GM23338 (cell line): ENCODE data around the gene CHCHD6. TPM values are rescaled to one million over a fixed set of nuclear protein-coding genes. Genes with fewer than 3 reads are reported as not detected.
A peak's percentile ranks its signal among the peaks of the same experiment; 100 is the strongest.

Experiments
- ATAC-seq: fragments of 200-7000 bp; cut with Tn5 transposase; 3 replicates; pipeline ENCODE4 v1.9.1; 2020
- DNase-seq: peaks from one replicate; pipeline ENCODE4 v3.0.0-alpha.2; 2015; ENCODE audit warnings: low spot score
- H2AFZ ChIP-seq: fragments of 200-600 bp; sonication (generic); 2 replicates; pipeline ENCODE4 v1.8.0; 2016; ENCODE audit warnings: antibody characterized with exemption, mild to moderate bottlenecking, moderate library complexity
- H3F3A ChIP-seq: fragments of 200-600 bp; sonication (generic); replicated peaks from 2 replicates; pipeline ENCODE4 v1.8.0; 2017; ENCODE audit warnings: antibody characterized with exemption, mixed run types, low read depth
- H3K27ac ChIP-seq: fragments of 200-600 bp; sonication (generic); 2 replicates; pipeline ENCODE4 v1.6.1; 2016; ENCODE audit warnings: low read depth
- H3K27me3 ChIP-seq: fragments of 200-600 bp; sonication (generic); 2 replicates; pipeline ENCODE4 v1.8.0; 2016; ENCODE audit warnings: mild to moderate bottlenecking, mixed run types, moderate library complexity; ENCODE audit not compliant: insufficient read depth
- H3K36me3 ChIP-seq: fragments of 200-600 bp; sonication (generic); 2 replicates; pipeline ENCODE4 v1.8.0; 2016; ENCODE audit warnings: mild to moderate bottlenecking; ENCODE audit not compliant: insufficient read depth
- H3K4me1 ChIP-seq: fragments of 200-600 bp; sonication (generic); 2 replicates; pipeline ENCODE4 v1.8.0; 2016; ENCODE audit warnings: mild to moderate bottlenecking, moderate library complexity; ENCODE audit not compliant: insufficient read depth
- H3K4me2 ChIP-seq: fragments of 200-600 bp; sonication (generic); 2 replicates; pipeline ENCODE4 v1.7.1; 2017; ENCODE audit warnings: mixed run types
- H3K4me3 ChIP-seq: fragments of 200-600 bp; sonication (generic); 2 replicates; pipeline ENCODE4 v1.6.1; 2016; ENCODE audit warnings: mixed run types
- H3K79me2 ChIP-seq: fragments of 200-600 bp; sonication (generic); replicated peaks from 2 replicates; pipeline ENCODE4 v1.8.0; 2017; ENCODE audit warnings: mild to moderate bottlenecking; ENCODE audit not compliant: insufficient read depth
- H3K9me2 ChIP-seq: fragments of 200-600 bp; sonication (generic); 2 replicates; pipeline ENCODE4 v1.8.0; 2017; ENCODE audit not compliant: insufficient read depth
- H4K20me1 ChIP-seq: fragments of 200-600 bp; sonication (generic); replicated peaks from 2 replicates; pipeline ENCODE4 v1.8.0; 2017; ENCODE audit warnings: mild to moderate bottlenecking; ENCODE audit not compliant: insufficient read depth
- H3K27ac Mint-ChIP-seq: 2 replicates; pipeline ENCODE4 v1.8.0; 2020; ENCODE audit warnings: inconsistent platforms, mild to moderate bottlenecking, moderate library complexity, mixed read lengths
- H3K27me3 Mint-ChIP-seq: 3 replicates; pipeline ENCODE4 v1.8.0; 2022; ENCODE audit warnings: low read depth, mild to moderate bottlenecking, moderate library complexity, mixed read lengths, inconsistent platforms; ENCODE audit not compliant: insufficient read depth, poor library complexity
- H3K36me3 Mint-ChIP-seq: 3 replicates; pipeline ENCODE4 v1.8.0; 2021; ENCODE audit warnings: low read depth, mild to moderate bottlenecking, inconsistent platforms, moderate library complexity, mixed read lengths
- H3K4me1 Mint-ChIP-seq: 3 replicates; pipeline ENCODE4 v1.8.0; 2020; ENCODE audit warnings: mild to moderate bottlenecking, inconsistent platforms, mixed read lengths
- H3K4me3 Mint-ChIP-seq: 3 replicates; pipeline ENCODE4 v1.8.0; 2021; ENCODE audit warnings: moderate library complexity, mild to moderate bottlenecking, inconsistent platforms, mixed read lengths
- H3K9me3 Mint-ChIP-seq: 3 replicates; pipeline ENCODE4 v1.8.0; 2020; ENCODE audit warnings: moderate library complexity, mild to moderate bottlenecking, inconsistent platforms, mixed read lengths
- CREB1 ChIP-seq: fragments of 250-450 bp; sonication (Bioruptor Pico); IDR thresholded peaks from 2 replicates; pipeline ENCODE4 v1.5.0; 2020; ENCODE audit warnings: low read depth, mild to moderate bottlenecking, moderate library complexity
- CTCF ChIP-seq, 2 experiments: fragments of 200-600 bp in 1 of 2; sonication (generic) in 1 of 2; conservative IDR thresholded peaks; 2 replicates each; pipeline versions ENCODE4 v1.5.1 to v1.6.1; 2016 to 2017; ENCODE audit warnings: antibody characterized with exemption in 2 of 2, low read depth in 2 of 2, mild to moderate bottlenecking in 2 of 2, moderate library complexity in 1 of 2
- ETS1 ChIP-seq: IDR thresholded peaks from 2 replicates; pipeline ENCODE4 v1.6.1; 2016; ENCODE audit warnings: antibody characterized with exemption
- EZH2 ChIP-seq: fragments of 200-600 bp; sonication (generic); IDR thresholded peaks from one replicate; pipeline ENCODE4 v1.8.0; 2017; ENCODE audit warnings: antibody characterized with exemption, mild to moderate bottlenecking, low read depth; ENCODE audit not compliant: unreplicated experiment
- EZH2phosphoT487 ChIP-seq: fragments of 200-600 bp; sonication (generic); IDR thresholded peaks from one replicate; pipeline ENCODE4 v1.8.1; 2018; ENCODE audit warnings: antibody characterized with exemption; ENCODE audit not compliant: unreplicated experiment
- JUNB ChIP-seq: IDR thresholded peaks from one replicate; pipeline ENCODE4 v1.6.1; 2016; ENCODE audit warnings: antibody characterized with exemption; ENCODE audit not compliant: unreplicated experiment
- NANOG ChIP-seq: IDR thresholded peaks from 2 replicates; pipeline ENCODE4 v1.6.1; 2016; ENCODE audit warnings: antibody characterized with exemption, borderline replicate concordance
- POLR2AphosphoS5 ChIP-seq: IDR thresholded peaks from 2 replicates; pipeline ENCODE4 v1.6.1; 2016; ENCODE audit warnings: antibody characterized with exemption, low read depth
- REST ChIP-seq: IDR thresholded peaks from one replicate; pipeline ENCODE4 v1.6.1; 2018; ENCODE audit warnings: antibody characterized with exemption; ENCODE audit not compliant: unreplicated experiment
- STAT1 ChIP-seq: IDR thresholded peaks from one replicate; pipeline ENCODE4 v1.6.1; 2016; ENCODE audit warnings: antibody characterized with exemption; ENCODE audit not compliant: unreplicated experiment
- ZNF114 ChIP-seq: fragments of 250-450 bp; sonication (Bioruptor Pico); IDR thresholded peaks from 2 replicates; pipeline ENCODE4 v1.5.0; 2020; ENCODE audit warnings: mild to moderate bottlenecking, moderate library complexity
- ZNF331 ChIP-seq: fragments of 250-450 bp; sonication (Bioruptor Pico); IDR thresholded peaks from 2 replicates; pipeline ENCODE4 v1.5.0; 2020; ENCODE audit warnings: low read depth, mild to moderate bottlenecking, moderate library complexity
- ZNF462 ChIP-seq: fragments of 250-450 bp; sonication (Bioruptor Pico); IDR thresholded peaks from 2 replicates; pipeline ENCODE4 v1.5.0; 2020; ENCODE audit warnings: mild to moderate bottlenecking, moderate library complexity
- polyA plus RNA-seq: library from polyadenylated mRNA; unstranded; fragments of >200 nt; fragmentation: Nextera tagmentation; extraction: Ambion mirVana; gene quantifications from 2 replicates; pipeline ENCODE4 v1.2.1, GENCODE V29; 2016
- total RNA-seq: library from RNA; depleted of rRNA; stranded (reverse); fragments of >200 nt; shearing (Covaris generic); gene quantifications from 2 replicates; pipeline ENCODE4 v1.2.3, GENCODE V29; 2014

Gene CHCHD6
- total and polyA plus RNA-seq, 2 experiments from 2014 or later = 28.8 to 43.0 TPM

GRCh38 chr3:126891141-126891540 lies 187.1 kb downstream of the CHCHD6 start:
- peaks cover 6% of the 10 kb centered on the region for H3K27me3 Mint-ChIP-seq
- DNase-seq = no peak
- peaks cover 16% of the 10 kb centered on the region for H3K4me1 ChIP-seq
- H3K36me3 Mint-ChIP-seq = no peaks in the 10 kb centered on the region
- peak overlapping the region; percentile 58 for H3K27ac Mint-ChIP-seq
- no peaks in the 10 kb centered on the region for H3K79me2 ChIP-seq
- H2AFZ ChIP-seq = no peak overlapping the region
- no peak overlapping the region for H3K4me2 ChIP-seq
- H3K9me2 ChIP-seq = no peaks in the 10 kb centered on the region
- peak; percentile 18; the same call in 2 of the 3 replicates for ATAC-seq
- H3K27me3 ChIP-seq = no peaks in the 10 kb centered on the region
- no peaks in the 10 kb centered on the region for H3K36me3 ChIP-seq
- no peaks in the 10 kb centered on the region for H3K9me3 Mint-ChIP-seq
- H4K20me1 ChIP-seq = no peaks in the 10 kb centered on the region; the same call in none of the 2 replicates
- no peak overlapping the region for H3K4me3 ChIP-seq
- H3F3A ChIP-seq = no peaks in the 10 kb centered on the region
- H3K27ac ChIP-seq = no peak overlapping the region
- peaks cover 32% of the 10 kb centered on the region for H3K4me1 Mint-ChIP-seq
- no peak overlapping the region for H3K4me3 Mint-ChIP-seq
- TF ChIP-seq EZH2phosphoT487 (no peak), STAT1 (no peak), ZNF331 (CRISPR knock-in tag) (no peak), POLR2AphosphoS5 (no peak), NANOG (no peak), EZH2 (no peak), ZNF462 (CRISPR knock-in tag) (no peak), ETS1 (no peak), REST (no peak), CREB1 (CRISPR knock-in tag) (no peak), CTCF (conservative IDR thresholded peaks at IDR 0.05; ENCODE audit: low read depth in 2 of 2) (no peak), ZNF114 (no peak), JUNB (no peak)
